Left ventricle myocardium inferior (tissue), 1 donor: ENCODE data around the gene NKAIN1. TPM values are rescaled to one million over a fixed set of nuclear protein-coding genes. Genes with fewer than 3 reads are reported as not detected.
A peak's percentile ranks its signal among the peaks of the same experiment; 100 is the strongest.
"Not testable (repeated sequence)": the region's sequence is repeated elsewhere in the genome, so short reads cannot be mapped to it uniquely, and the experiment has no call there.

Source experiments
- DNase-seq: peaks from one replicate; pipeline ENCODE4 v3.0.0-alpha.2; 2020
- H3K27ac ChIP-seq: fragments of 200-600 bp; replicated peaks from 2 replicates; pipeline ENCODE4 v1.8.0; 2021
- H3K27me3 ChIP-seq: fragments of 200-600 bp; 2 replicates; pipeline ENCODE4 v1.8.0; 2021; ENCODE audit warnings: low read depth
- H3K36me3 ChIP-seq: fragments of 200-600 bp; 2 replicates; pipeline ENCODE4 v1.8.0; 2021
- H3K4me1 ChIP-seq: fragments of 200-600 bp; 2 replicates; pipeline ENCODE4 v1.8.0; 2021
- H3K4me3 ChIP-seq: fragments of 200-600 bp; 2 replicates; pipeline ENCODE4 v1.8.0; 2021; ENCODE audit warnings: mild to moderate bottlenecking, moderate library complexity
- H3K9me3 ChIP-seq: fragments of 200-600 bp; replicated peaks from 2 replicates; pipeline ENCODE4 v1.8.0; 2021
- CTCF ChIP-seq: fragments of 200-600 bp; IDR thresholded peaks from 2 replicates; pipeline ENCODE4 v1.8.0; 2021; ENCODE audit warnings: antibody characterized with exemption, mild to moderate bottlenecking, borderline replicate concordance
- intact Hi-C: fragments of 100-400 bp; cut with micrococcal nuclease; formaldehyde crosslinking; loops from one replicate; pipeline ENCODE4 v1.11.0; 2022
- total RNA-seq: library from RNA; stranded (reverse); fragmentation: NEBNext Ultra II Directional; extraction: Animal tissue kit (Norgen Biotek cat#: 25700); gene quantifications from one replicate; pipeline ENCODE4 v1.2.1, GENCODE V29; 2021
- donor health status: DM: no; HTN: yes; CAD: no; lungs with severe emphysema.

NKAIN1 gene
- total RNA-seq, 1 donor from 2014 or later, result 0.19 TPM

- Histone ChIP-seq H3K27ac (no peak overlapping the region), H3K9me3 (no peaks in the 10 kb centered on the region), H3K36me3 (peaks cover 95% of the 10 kb centered on the region), H3K4me1 (peaks cover 13% of the 10 kb centered on the region), H3K4me3 (no peak overlapping the region), H3K27me3 (no peaks in the 10 kb centered on the region)
- no peak for DNase-seq
- TF ChIP-seq CTCF, result no peak
- intact Hi-C loops, result no loop called here
Observed at GRCh38 chr1:31266547-31266946, 26.9 kb upstream of the NKAIN1 start.

DNA sequence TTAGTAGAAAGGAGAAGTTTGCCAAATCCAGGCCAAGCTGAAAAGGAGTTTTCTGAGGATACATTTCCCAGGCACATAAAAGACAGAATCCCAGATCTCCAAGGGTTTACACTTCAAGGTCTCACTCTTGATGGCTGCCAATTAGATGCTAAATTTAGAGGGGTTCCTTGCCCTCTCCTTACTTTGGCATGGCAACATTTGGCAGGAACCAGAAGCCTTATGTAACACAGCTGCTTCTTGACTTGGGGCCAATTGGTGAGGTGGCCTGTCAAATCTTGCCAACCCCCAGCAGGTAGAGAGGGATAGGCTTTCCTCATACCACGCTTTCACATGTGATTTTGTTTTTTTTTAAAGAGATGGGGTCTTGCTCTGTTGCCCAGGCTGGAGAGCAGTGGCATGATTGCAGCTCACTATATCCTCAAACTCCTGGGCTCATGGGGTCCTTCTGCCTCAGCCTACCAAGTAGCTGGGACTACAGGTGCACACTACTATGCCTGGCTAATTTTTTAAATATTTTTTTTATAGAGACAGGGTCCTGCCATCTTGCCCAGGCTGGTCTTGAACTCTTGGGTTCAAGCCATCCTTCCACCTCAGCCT lies 25.2 kb upstream of the NKAIN1 start:
- H3K27ac ChIP-seq, result peak overlapping the region; percentile 39
- peaks cover 13% of the 10 kb centered on the region for H3K4me1 ChIP-seq
- no peak for TF ChIP-seq CTCF
- intact Hi-C loops, result no loop called here
- DNase-seq, result peak; percentile 18
- H3K36me3 ChIP-seq, result peaks cover 95% of the 10 kb centered on the region
- no peak overlapping the region for H3K4me3 ChIP-seq
- no peaks in the 10 kb centered on the region for H3K9me3 ChIP-seq
- H3K27me3 ChIP-seq, result no peaks in the 10 kb centered on the region

DNA sequence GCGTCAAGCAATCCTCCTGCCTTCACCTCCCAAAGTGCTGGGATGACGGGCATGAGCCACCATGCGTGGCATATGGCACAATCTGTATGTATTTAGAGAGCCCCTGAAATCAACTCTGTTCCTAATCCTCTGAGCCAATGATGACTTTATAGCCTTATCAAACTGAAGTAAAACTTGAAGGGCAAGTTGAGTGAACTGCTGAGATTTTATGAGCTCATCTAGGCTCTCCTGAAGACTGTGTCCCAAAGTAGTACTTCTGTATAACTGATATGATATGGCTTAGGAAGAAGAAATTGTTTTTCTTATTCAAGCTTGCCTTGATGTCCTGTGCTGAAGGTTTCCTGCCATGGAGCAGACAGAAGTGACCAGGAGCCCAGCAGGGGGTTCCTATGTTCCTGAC lies 23.7 kb upstream of the NKAIN1 start:
- Histone ChIP-seq H3K9me3 (no peaks in the 10 kb centered on the region), H3K27me3 (no peaks in the 10 kb centered on the region), H3K4me3 (no peak overlapping the region), H3K4me1 (peaks cover 13% of the 10 kb centered on the region), H3K36me3 (peaks cover 95% of the 10 kb centered on the region), H3K27ac (no peak overlapping the region)
- no peak for TF ChIP-seq CTCF
- intact Hi-C loops, result no loop called here
- DNase-seq, result no peak

- intact Hi-C loops, DNase-seq, H3K4me3 ChIP-seq, H3K9me3 ChIP-seq, H3K27me3 ChIP-seq, H3K27ac ChIP-seq: not testable (repeated sequence)
- Histone ChIP-seq H3K4me1 (peaks cover 13% of the 10 kb centered on the region), H3K36me3 (peaks cover 95% of the 10 kb centered on the region)
Observed at GRCh38 chr1:31262393-31262792, 22.7 kb upstream of the NKAIN1 start.

DNA sequence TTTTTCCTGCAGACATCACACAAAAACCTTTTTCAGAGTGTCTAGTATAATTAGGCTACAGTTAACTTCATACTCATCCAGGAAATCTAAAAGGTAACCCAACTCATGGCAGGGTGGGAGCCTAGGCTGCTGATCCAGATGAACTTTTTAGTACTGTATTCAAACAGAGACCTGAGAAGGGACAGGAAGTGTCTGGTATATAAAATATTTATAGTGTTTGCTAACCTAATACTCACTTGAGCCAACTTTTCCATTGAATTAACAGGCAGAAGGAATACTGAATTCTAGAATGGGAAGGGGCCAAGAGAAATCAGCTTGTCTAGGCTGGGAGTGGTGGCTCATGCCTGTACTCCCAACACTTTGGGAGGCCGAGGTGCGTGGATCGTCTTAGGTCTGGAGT lies 22.2 kb upstream of the NKAIN1 start:
- no peak for TF ChIP-seq CTCF
- no peak for DNase-seq
- Histone ChIP-seq H3K27me3 (no peaks in the 10 kb centered on the region), H3K4me1 (peaks cover 13% of the 10 kb centered on the region), H3K36me3 (peaks cover 95% of the 10 kb centered on the region), H3K27ac (no peak overlapping the region), H3K9me3 (no peaks in the 10 kb centered on the region), H3K4me3 (no peak overlapping the region)
- intact Hi-C loops, result no loop called here

DNA sequence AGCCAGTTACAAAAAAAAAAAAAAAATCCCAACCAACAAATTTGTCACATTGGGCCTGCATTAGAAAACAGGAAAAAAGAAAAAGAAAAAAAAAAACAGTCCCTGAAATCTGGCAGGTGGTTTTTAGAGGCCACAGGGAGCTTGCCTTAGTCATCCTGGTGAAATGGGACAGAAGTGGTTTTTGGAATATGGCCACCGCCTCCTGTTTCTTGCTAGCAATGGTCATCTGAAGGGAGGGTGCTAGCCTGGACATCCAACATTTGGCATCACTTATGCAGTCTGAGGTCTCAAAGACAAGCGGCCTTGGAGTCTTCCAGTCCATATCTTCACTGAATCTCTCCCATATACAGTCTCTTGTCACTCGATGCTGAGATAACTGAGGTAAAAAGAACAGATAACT lies 20.1 kb upstream of the NKAIN1 start:
- TF ChIP-seq CTCF, result no peak
- Histone ChIP-seq H3K4me1 (peaks cover 7% of the 10 kb centered on the region), H3K4me3 (no peak overlapping the region), H3K36me3 (peaks cover 77% of the 10 kb centered on the region), H3K27ac (no peak overlapping the region), H3K9me3 (no peaks in the 10 kb centered on the region), H3K27me3 (no peaks in the 10 kb centered on the region)
- intact Hi-C loops, result no loop called here
- no peak for DNase-seq
